ENCODE results near the gene LIFR.
"Not testable (repeated sequence)": the region's sequence is repeated elsewhere in the genome, so short reads cannot be mapped to it uniquely, and the experiment has no call there.

LIFR gene

GRCh38 chr5:38516649-38517048, 39.8 kb downstream of the LIFR start:
- not testable (repeated sequence) for DNase-seq (ENCODE audit: low read depth in 2 of 2)

DNA sequence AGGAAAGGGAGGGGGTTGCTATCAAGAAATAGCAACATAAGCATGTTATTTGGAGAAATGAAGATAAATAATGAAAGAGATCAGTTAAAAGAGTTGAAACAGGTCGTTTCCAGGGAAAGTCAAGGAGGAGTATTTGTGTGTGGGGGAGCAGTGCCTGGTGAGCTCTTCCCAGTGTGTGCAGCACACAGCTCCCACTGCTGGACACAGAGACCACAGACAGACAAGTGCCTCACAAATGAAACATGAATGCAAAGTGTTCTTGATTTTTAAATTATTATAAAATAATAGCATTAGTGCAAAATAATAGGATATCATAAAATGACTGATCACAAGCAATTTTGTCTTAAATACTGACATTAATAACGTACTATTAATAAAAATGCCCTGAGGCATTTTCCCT, 40.8 kb downstream of the LIFR start:
- no peak for DNase-seq (ENCODE audit: low read depth in 2 of 2)

DNA sequence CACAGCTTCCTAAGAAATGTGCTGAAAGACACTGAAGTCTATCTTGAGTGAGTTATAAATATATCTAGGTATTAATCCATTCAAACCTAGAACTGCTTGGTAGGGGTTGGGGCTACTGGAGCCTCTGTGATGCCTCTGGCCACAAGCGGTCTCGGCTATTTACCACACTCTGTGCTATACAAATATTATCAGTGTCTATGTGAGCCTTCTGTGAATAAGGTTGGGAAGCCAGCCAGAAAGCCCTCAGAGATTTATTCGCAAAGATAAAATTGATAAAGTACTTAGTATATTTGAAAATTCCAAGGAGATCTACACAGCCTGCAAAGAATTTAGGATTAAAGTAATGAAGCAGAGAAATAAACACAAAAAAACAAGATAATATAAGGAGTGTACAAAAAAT, 41.4 kb downstream of the LIFR start:
- DNase-seq (ENCODE audit: low read depth in 2 of 2): no peak

- no peak for DNase-seq (ENCODE audit: low read depth in 2 of 2)
Measured at GRCh38 chr5:38509185-38509584, 47.3 kb downstream of the LIFR start.

- no peak for DNase-seq (ENCODE audit: low read depth in 2 of 2)
Measured at GRCh38 chr5:38506302-38506701, 50.1 kb downstream of the LIFR start.

DNA sequence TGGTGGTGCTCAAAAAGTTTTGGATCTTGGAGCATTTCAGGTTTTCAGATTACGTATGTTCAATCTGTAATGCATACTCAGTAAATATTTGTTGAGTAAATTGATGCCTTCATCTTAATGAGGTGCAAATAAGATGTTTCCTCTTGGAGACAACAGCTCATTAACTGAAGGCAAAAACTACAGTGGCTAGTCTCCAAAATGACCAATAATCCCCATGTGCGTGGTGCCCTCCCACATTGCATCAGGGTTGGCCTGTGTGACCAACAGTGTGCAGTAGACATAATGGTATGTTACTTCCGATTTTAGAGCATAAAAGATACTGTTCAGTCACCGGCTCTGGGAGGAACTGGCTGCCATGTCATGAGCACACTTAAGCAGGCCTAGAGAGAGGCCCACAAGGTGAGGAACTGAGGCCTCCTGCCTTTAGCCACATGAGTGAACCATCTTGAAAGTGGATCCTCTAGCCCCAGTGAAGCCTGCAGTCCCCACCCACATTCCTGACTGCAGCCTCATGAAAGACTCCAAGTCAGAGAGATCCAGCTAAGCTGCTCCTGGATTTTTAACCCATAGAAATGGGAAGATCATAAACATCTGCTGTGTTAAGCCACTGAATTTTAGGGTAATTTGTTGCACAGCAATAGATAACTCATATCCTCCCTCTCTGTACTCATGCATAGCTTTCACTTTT, 55.7 kb downstream of the LIFR start:
- DNase-seq (ENCODE audit: low read depth in 2 of 2): no peak

- DNase-seq (ENCODE audit: low read depth in 2 of 2): no peak
Measured at GRCh38 chr5:38497946-38498345, 58.5 kb downstream of the LIFR start.

GRCh38 chr5:38494763-38495162, 61.7 kb downstream of the LIFR start:
- no peak for DNase-seq (ENCODE audit: low read depth in 2 of 2)

DNA sequence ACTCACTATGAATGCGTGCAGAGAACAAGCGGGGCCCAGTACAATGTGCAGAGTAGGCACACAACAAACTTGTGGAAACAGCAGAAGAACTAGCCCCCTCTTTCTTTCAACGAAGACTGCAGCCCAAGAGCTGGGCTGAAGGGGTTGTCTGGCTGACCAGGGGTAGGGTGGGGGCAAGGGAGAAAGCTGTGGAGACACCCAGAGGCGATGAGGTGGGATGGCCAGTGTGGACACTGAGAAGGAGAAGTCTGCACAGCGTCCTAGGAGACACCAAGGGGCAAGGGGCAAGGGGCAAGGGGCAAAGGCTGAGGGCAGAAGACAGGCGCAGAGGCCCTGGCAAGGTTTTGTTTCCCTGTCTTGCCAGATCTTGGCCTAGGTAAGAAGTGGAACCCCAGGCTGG, 62.3 kb downstream of the LIFR start:
- no peak for DNase-seq (ENCODE audit: low read depth in 2 of 2)

- no peak for DNase-seq (ENCODE audit: low read depth in 2 of 2)
Measured at GRCh38 chr5:38483805-38484398, 72.5 kb downstream of the LIFR start.

DNA sequence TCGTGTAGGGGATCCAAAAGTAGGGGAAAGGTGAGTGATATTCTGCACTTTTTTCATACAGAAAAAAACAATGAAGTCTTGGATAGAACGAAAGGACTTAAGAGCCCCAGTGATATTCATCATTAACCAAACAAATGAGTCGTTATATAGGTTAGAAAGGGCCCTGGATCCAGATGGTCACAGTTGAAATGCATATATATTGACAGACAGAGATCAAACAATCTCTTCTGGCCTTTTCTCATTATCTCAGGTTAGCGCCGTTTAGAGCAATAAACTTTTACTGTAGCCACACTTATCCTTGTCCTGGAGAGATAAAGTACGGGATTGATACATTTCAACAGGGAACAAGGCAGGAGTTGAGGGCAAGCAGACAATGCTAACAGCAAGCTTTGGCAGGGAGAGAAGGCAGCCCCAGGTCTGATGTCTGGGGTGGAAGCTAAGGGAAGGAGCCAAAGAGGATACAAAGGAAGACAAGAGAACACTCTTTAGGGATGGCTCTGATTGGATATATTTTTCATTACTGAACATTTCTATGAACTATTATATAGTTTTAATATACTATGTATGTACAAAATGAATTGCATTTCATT, 77.0 kb downstream of the LIFR start:
- DNase-seq (ENCODE audit: low read depth in 2 of 2): no peak

DNA sequence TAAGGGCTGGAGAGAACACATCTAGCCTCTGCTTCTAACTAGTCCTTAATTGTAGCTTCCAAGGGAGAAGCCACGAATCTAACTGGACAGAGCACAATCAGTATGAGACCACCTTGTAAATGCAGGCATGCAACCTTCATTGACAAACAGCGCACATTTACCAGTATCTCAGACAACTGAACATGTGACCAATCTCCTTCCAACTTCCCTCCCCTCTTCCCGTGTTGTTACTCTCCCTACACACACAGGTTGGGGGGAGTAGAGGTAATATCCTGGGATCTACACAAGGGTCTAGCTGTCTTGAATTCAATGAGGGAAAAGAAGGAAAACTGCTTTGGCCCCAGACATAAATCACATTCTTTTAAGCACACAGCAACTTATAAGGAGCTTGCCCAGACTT, 77.6 kb downstream of the LIFR start:
- DNase-seq (ENCODE audit: low read depth in 2 of 2): no peak

DNA sequence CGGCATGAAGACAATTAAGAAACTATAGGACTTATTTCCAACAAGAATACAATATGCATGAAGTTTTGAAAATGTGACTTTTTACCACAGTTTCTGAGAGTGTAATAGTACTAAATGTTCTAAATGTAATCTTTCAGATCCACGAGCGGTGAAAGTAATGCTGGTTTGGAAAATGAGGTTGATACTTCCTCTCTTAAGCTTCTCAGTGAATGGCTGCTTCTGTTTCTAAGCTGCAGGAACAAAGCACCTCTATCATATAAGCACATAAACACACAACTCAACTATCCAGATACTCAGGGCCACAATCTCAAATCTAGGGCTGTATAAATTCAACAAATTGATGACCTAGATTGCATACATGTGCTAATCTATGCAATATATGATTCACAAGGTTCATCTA, 78.3 kb downstream of the LIFR start:
- no peak for DNase-seq (ENCODE audit: low read depth in 2 of 2)

GRCh38 chr5:38473008-38473407, 83.4 kb downstream of the LIFR start:
- no peak for DNase-seq (ENCODE audit: low read depth in 2 of 2)

DNA sequence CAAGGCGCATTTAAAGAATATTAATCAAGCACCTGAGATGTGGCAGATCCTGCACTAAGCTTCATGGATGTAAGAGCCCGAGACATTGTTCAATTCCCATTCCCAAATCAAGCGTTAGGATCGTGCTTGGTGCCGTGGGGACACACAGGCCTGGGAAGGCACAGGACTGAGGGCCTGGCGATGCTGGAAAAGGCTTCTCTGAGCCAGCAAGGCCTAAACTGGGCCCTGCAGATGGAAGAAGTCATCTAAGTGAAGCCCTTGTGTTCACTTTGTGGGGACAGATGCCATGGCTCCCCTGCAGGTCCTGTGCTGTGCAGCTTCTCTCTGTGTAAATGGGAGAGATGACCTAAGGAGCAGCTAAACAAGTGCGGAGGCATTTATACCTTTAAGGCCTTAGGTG, 83.9 kb downstream of the LIFR start:
- no peak for DNase-seq (ENCODE audit: low read depth in 2 of 2)

DNA sequence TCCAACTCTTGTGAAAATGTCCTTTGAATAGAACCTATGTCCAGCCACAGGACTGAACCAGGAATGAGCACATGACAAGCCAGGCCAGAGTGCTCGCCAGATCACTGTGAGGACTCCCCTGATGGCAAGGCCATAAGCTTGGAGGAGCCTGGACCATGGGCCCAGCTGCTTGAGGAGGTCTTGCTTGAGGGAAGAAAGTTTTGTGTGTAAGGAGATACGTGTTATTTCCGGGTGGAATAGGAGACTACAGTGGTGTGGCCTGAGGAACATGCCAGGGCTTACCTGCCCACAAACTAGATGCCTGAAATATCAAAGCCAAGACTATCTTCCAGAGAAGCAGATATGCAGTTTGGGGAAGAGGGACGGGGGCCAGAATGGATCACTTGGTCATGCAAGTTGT, 84.7 kb downstream of the LIFR start:
- DNase-seq (ENCODE audit: low read depth in 2 of 2): no peak

GRCh38 chr5:38469707-38470267, 86.7 kb downstream of the LIFR start:
- DNase-seq (ENCODE audit: low read depth in 2 of 2): no peak

DNA sequence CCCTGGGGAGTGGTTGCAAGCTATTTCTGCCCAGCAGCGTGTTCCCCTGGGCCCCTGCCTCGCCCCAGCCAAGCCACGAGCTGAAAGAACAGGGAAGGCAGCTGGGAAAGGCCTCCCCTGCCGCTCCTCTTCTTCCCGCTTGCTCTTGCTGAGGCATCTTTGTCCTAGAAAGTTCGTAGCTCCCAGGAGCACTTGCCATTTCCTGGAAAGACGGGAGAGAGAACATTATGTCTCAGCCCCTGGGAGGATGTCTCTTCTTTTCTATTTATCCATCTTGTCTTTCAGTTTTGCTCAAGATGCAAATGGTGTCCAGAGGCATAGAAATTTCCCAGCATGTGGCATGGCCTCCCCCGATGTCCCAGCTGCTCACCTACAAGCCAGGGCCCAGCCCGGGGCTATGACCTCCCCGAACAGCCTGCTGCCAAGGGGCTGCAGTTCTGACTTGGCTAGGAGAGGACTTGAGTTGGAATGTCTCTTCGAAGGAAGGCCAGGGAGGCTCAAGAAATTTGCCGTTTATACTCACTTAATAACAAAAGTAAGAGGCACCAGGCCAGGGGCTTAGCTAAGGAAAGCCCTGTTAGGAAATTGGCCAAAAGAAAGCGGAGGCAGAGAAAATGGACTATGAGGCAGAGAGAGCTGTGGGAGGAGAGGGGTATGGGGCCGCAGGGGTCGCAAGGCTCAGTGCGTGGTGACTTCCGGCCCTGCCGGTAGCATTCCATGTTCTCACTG, 87.3 kb downstream of the LIFR start:
- no peak for DNase-seq (ENCODE audit: low read depth in 2 of 2)

GRCh38 chr5:38468202-38468673, 88.2 kb downstream of the LIFR start:
- DNase-seq (ENCODE audit: low read depth in 2 of 2): no peak

DNA sequence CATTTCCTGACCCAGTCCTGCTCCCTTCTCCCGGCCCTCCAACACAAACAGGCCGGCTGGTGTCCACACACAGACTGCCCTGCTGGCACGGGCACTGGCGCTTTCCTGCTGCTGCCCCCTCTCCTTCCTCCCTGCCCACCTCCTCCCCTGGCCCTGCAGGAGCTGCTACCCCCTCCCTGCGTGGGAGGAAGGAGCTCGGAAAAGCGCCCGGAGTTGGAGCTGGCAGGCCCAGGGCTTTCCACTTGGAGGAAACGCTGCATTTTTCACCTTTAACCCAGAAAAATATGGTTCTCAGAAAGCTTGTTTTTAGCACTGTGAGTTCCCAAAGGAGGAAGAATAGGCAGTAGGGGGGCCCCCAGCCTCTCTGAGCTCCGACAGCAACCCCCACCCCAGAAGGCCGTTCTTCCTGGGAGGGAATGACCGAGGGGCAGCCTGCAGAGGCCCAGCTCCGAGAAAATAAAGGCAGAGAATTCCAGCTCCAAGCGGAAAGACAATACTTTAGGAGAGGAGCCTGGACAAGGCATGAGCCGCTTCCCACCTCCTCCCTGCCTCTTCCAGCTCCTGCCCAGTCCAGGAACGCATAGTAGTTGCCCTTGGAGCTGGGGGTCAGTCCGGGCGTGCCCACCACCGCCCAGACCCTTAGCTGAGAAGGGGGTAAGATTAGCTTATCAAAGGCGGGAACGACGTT, 88.9 kb downstream of the LIFR start:
- no peak for DNase-seq (ENCODE audit: low read depth in 2 of 2)

DNA sequence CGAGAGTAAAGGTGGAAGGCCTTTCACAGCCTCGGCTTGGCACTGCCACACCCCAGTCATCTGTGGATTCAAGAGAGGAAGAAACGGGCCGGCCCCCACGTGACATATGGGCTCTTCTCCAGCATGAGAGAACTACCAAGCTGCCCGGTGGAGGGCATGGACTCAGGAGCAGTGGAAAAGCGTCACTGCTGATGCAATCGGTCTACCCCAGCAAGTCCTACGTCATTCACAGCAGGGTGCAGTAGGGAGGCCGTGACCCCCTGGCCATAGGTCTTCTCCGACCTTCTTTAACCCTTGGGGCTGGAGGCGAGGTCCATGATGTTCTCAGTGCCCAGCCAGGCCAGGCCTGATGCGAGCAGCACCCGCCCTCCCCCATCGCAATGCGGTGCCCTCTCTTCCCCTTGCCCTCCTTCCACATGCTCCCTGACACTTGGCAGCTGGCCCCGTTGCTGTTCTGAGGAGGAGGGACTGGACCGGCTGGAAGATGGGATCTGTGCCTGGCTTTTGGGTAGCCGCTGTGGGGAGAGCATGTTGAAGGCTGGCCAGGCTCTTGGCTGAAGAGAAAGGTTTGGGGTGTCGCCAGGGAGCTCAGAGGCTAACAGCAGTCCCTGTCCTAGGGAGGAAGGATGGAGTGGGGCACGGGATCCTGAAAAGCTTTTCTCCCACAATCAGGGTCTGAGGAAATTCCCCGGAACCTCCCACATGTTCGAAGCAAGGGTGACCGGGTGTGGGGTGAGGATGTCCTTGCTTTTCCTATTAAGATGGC, 89.8 kb downstream of the LIFR start:
- no peak for DNase-seq (ENCODE audit: low read depth in 2 of 2)

All from stimulated activated CD8-positive, alpha-beta memory T cell treated with anti-CD3 and anti-CD28 coated beads, Interleukin-2, amount 100 ng/mL, for 48 hours (primary cell).